K562 (cell line): ENCODE results near the gene SFMBT2. TPM values are rescaled to one million over a fixed set of nuclear protein-coding genes. Genes with fewer than 3 reads are reported as not detected.

ENCODE experiments used
- ATAC-seq: fragments of 200-7000 bp; cut with Tn5 transposase; 3 replicates; pipeline ENCODE4 v1.9.1; 2020; ENCODE audit warnings: moderate library complexity
- BruUV-seq: library from RNA; stranded (reverse); fragments of 400-500 nt; replicated peaks from 2 replicates; lab custom pipeline; 2021; lab: Mats Ljungman, UMichigan
- CTCF ChIA-PET: fragments of 300-600 bp; formaldehyde crosslinking; extraction: SDS; loops from one replicate; lab custom pipeline; 2021; ENCODE audit warnings: low intra/inter-chr PET ratio; lab: Yijun Ruan, JAX
- POLR2A ChIA-PET: fragments of 300-600, 350-650 bp; sonication (Branson Sonifier 250); formaldehyde crosslinking; extraction: SDS; loops from one replicate; lab custom pipeline; 2021; ENCODE audit warnings: antibody characterized with exemption, inconsistent platforms; lab: Yijun Ruan, JAX
- DNase-seq, 4 experiments: peaks; one replicate each; pipeline versions ENCODE4 v3.0.0 to v3.0.0-alpha.2; 2011 to 2018; ENCODE audit warnings: low spot score in 3 of 4, mixed read lengths in 3 of 4; ENCODE audit errors: extremely low read depth in 1 of 4
- FAIRE-seq: peaks from 2 replicates; lab custom pipeline; 2011; peaks lifted over from hg19 to GRCh38; lab: Jason Lieb, UNC
- H2AFZ ChIP-seq: 2 replicates; pipeline ENCODE4 v1.6.0; 2011; ENCODE audit warnings: low read depth, low read length, control low read depth, inconsistent platforms
- H3K27ac ChIP-seq: fragments of 200-600 bp; 3 replicates; pipeline ENCODE4 v1.8.0; 2011; ENCODE audit warnings: low read depth, mild to moderate bottlenecking, control low read depth, inconsistent platforms, low read length, moderate library complexity, mixed read lengths; ENCODE audit errors: extremely low read depth
- H3K27me3 ChIP-seq, 2 experiments: fragments of 300-600 bp in 1 of 2; 2 replicates in 1 of 2; 3 replicates in 1 of 2; pipeline versions ENCODE4 v1.6.0 to v1.8.0; 2011; ENCODE audit warnings: inconsistent platforms in 2 of 2, low read length in 2 of 2, mild to moderate bottlenecking in 1 of 2, mixed read lengths in 1 of 2, moderate library complexity in 1 of 2; ENCODE audit not compliant: control insufficient read depth in 2 of 2, insufficient read depth in 2 of 2
- H3K36me3 ChIP-seq: fragments of 300-600 bp; 3 replicates; pipeline ENCODE4 v1.8.0; 2011; ENCODE audit warnings: mild to moderate bottlenecking, low read length, inconsistent platforms; ENCODE audit not compliant: control insufficient read depth, insufficient read depth
- H3K4me1 ChIP-seq, 2 experiments: fragments of 200-600 bp in 1 of 2; replicated peaks in 1 of 2; 2 replicates in 1 of 2; 3 replicates in 1 of 2; pipeline versions ENCODE4 v1.5.1 to v1.8.0; 2011; ENCODE audit warnings: inconsistent platforms in 2 of 2, low read length in 2 of 2, mild to moderate bottlenecking in 1 of 2, mixed read lengths in 1 of 2, moderate library complexity in 1 of 2; ENCODE audit not compliant: control insufficient read depth in 2 of 2, insufficient read depth in 2 of 2
- H3K4me2 ChIP-seq: 2 replicates; pipeline ENCODE4 v1.6.1; 2011; ENCODE audit warnings: low read length, control low read depth, inconsistent platforms, mixed read lengths; ENCODE audit not compliant: insufficient read depth
- H3K4me3 ChIP-seq: fragments of 200-600 bp; sonication (generic), shearing (Covaris generic); 2 replicates; pipeline ENCODE4 v1.5.1; 2016; ENCODE audit warnings: control low read depth, inconsistent platforms
- H3K79me2 ChIP-seq: fragments of 200-600 bp; 3 replicates; pipeline ENCODE4 v1.8.0; 2011; ENCODE audit warnings: low read length, inconsistent platforms; ENCODE audit not compliant: control insufficient read depth, insufficient read depth
- H3K9ac ChIP-seq, 2 experiments: 2 replicates each; pipeline versions ENCODE4 v1.6.0 to v1.6.1; 2011; ENCODE audit warnings: low read depth in 2 of 2, low read length in 2 of 2, control low read depth in 1 of 2, inconsistent platforms in 1 of 2, mild to moderate bottlenecking in 1 of 2, mixed read lengths in 1 of 2; ENCODE audit not compliant: insufficient read depth in 1 of 2
- H3K9me1 ChIP-seq: one replicate; pipeline ENCODE4 v1.6.0; 2011; ENCODE audit warnings: inconsistent platforms, mild to moderate bottlenecking, low read length, moderate library complexity; ENCODE audit not compliant: control insufficient read depth, insufficient read depth
- H3K9me3 ChIP-seq: replicated peaks from 2 replicates; pipeline ENCODE4 v1.5.1; 2011; ENCODE audit warnings: low read depth, low read length, inconsistent platforms; ENCODE audit not compliant: control insufficient read depth, insufficient read depth
- H4K20me1 ChIP-seq: replicated peaks from 2 replicates; pipeline ENCODE4 v1.6.1; 2011; ENCODE audit warnings: low read length, inconsistent platforms, mixed read lengths; ENCODE audit not compliant: control insufficient read depth, insufficient read depth
- ARID2 ChIP-seq: fragments of 450-650 bp; IDR thresholded peaks from 2 replicates; pipeline ENCODE4 v1.6.1; 2017; ENCODE audit warnings: antibody characterized with exemption, mild to moderate bottlenecking
- CEBPG ChIP-seq, 3 experiments: fragments of 200-800 bp in 1 of 3; sonication (Bioruptor generic) in 1 of 3; sonication (generic) in 1 of 3; formaldehyde crosslinking in 1 of 3; IDR thresholded peaks in 2 of 3; conservative IDR thresholded peaks in 1 of 3; 2 replicates each; pipeline versions ENCODE4 v1.6.1 to v1.8.0; 2016 to 2022; ENCODE audit warnings: missing compliant biosample characterization in 2 of 3, missing genetic modification characterization in 2 of 3, mild to moderate bottlenecking in 1 of 3, missing genetic modification reagents in 1 of 3
- EWSR1 ChIP-seq: fragments of 450-650 bp; IDR thresholded peaks from 2 replicates; pipeline ENCODE4 v1.6.1; 2018; ENCODE audit warnings: borderline replicate concordance, mild to moderate bottlenecking, low read depth, moderate library complexity; ENCODE audit not compliant: partially characterized antibody
- GABPB1 ChIP-seq: sonication (generic); formaldehyde crosslinking; IDR thresholded peaks from 2 replicates; pipeline ENCODE4 v1.8.0; 2022; ENCODE audit warnings: mild to moderate bottlenecking, missing genetic modification reagents
- HNRNPL ChIP-seq: fragments of 200-400 bp; formaldehyde crosslinking; IDR thresholded peaks from 2 replicates; pipeline ENCODE4 v1.6.1; 2017; ENCODE audit warnings: low read depth, mild to moderate bottlenecking, low read length
- JUND ChIP-seq, 2 experiments: IDR thresholded peaks; 2 replicates in 1 of 2; 3 replicates in 1 of 2; pipeline ENCODE4 v1.6.1; 2011; ENCODE audit warnings: borderline replicate concordance in 2 of 2, low read depth in 2 of 2, low read length in 2 of 2, improper control_type of control experiment in 1 of 2, missing biosample characterization in 1 of 2, missing genetic modification characterization in 1 of 2, missing genetic modification reagents in 1 of 2
- MXD1 ChIP-seq: fragments of 250-450 bp; sonication (Bioruptor Pico); IDR thresholded peaks from 2 replicates; pipeline ENCODE4 v1.8.0; 2021; ENCODE audit warnings: borderline replicate concordance, mild to moderate bottlenecking, moderate library complexity; ENCODE audit not compliant: poor library complexity, severe bottlenecking
- NFE2 ChIP-seq: IDR thresholded peaks from 2 replicates; pipeline ENCODE4 v1.6.1; 2014; ENCODE audit warnings: antibody characterized with exemption, low read depth
- PPARD ChIP-seq: fragments of 250-450 bp; sonication (Bioruptor Pico); IDR thresholded peaks from 2 replicates; pipeline ENCODE4 v1.8.0; 2022; ENCODE audit warnings: inconsistent platforms, mild to moderate bottlenecking, moderate library complexity
- SMARCA4 ChIP-seq: fragments of 450-650 bp; IDR thresholded peaks from 2 replicates; pipeline ENCODE4 v1.6.1; 2016
- TCFL5 ChIP-seq: fragments of 250-450 bp; sonication (Bioruptor Pico); conservative IDR thresholded peaks from 2 replicates; pipeline ENCODE4 v1.6.1; 2021; ENCODE audit warnings: mild to moderate bottlenecking, moderate library complexity, matching md5 sums
- ZNF121 ChIP-seq: sonication (generic); formaldehyde crosslinking; conservative IDR thresholded peaks from 2 replicates; pipeline ENCODE4 v1.8.0; 2022; ENCODE audit warnings: missing genetic modification reagents
- ZNF232 ChIP-seq: sonication (generic); formaldehyde crosslinking; IDR thresholded peaks from 2 replicates; pipeline ENCODE4 v1.8.0; 2022; ENCODE audit warnings: mild to moderate bottlenecking, missing genetic modification reagents
- ZNF408 ChIP-seq: fragments of 250-450 bp; sonication (Bioruptor Pico); IDR thresholded peaks from 2 replicates; pipeline ENCODE4 v1.4.0; 2020; ENCODE audit warnings: low read depth, mild to moderate bottlenecking, moderate library complexity
- ZNF57 ChIP-seq: fragments of 450-650 bp; formaldehyde crosslinking; IDR thresholded peaks from 2 replicates; pipeline ENCODE4 v1.4.0; 2020; ENCODE audit warnings: mild to moderate bottlenecking, moderate library complexity
- ZNF609 ChIP-seq: sonication (generic); formaldehyde crosslinking; IDR thresholded peaks from 2 replicates; pipeline ENCODE4 v1.8.1; 2023; ENCODE audit warnings: missing genetic modification reagents, mild to moderate bottlenecking, borderline replicate concordance
- ZNF696 ChIP-seq: fragments of 250-450 bp; sonication (Bioruptor Pico); conservative IDR thresholded peaks from 2 replicates; pipeline ENCODE4 v1.4.0; 2020; ENCODE audit warnings: mild to moderate bottlenecking, moderate library complexity
- WGBS: fragments of 100-300 bp; shearing (Covaris generic); methylation state at CpG from one replicate; pipeline ENCODE4 v1.1.6; 2016; ENCODE audit warnings: low coverage, mixed read lengths; ENCODE audit not compliant: insufficient coverage; ENCODE audit errors: missing lambda C conversion rate; 5-methylcytosine and 5-hydroxymethylcytosine counted together
- in situ Hi-C: fragments of 300-500 bp; cut with MboI; formaldehyde crosslinking; loops from 4 replicates; pipeline ENCODE4 v1.15.0; 2018; ENCODE audit warnings: inconsistent platforms, mixed read lengths
- intact Hi-C: fragments of 100-400 bp; cut with micrococcal nuclease; formaldehyde crosslinking; loops from 2 replicates; pipeline ENCODE4 v1.14.2; 2022
- polyA plus RNA-seq, 8 experiments: library from polyadenylated mRNA; depleted of rRNA in 4 of 8; stranded (reverse) in 5 of 8; unstranded in 3 of 8; fragments of >200 nt; fragmentation: Nextera tagmentation in 2 of 8; fragmentation: Illumina TruSeq in 1 of 8; extraction: Ambion mirVana in 2 of 8; extraction: Trizol in 1 of 8; gene quantifications; 2 replicates each; pipeline versions ENCODE4 v1.2.1 to v1.2.3, GENCODE V29; 2011 to 2014; ENCODE audit warnings: inconsistent platforms in 1 of 8, missing spikeins in 1 of 8
- total RNA-seq, 7 experiments: library from RNA; depleted of rRNA in 6 of 7; stranded (reverse); fragments of >200 nt in 6 of 7; fragmentation: Illumina TruSeq in 2 of 7; extraction: Trizol in 2 of 7; gene quantifications; 2 replicates each; pipeline versions ENCODE4 v1.2.1 to v1.2.3, GENCODE V29; 2011 to 2021; ENCODE audit warnings: low replicate concordance in 1 of 7

The SFMBT2 gene
- total and polyA plus RNA-seq, 9 of the 15 experiments (the other 6 are each of a cell fraction or from before 2014, with no cell fraction given), result 1.2 to 13.6 (median 7.6) TPM

DNA sequence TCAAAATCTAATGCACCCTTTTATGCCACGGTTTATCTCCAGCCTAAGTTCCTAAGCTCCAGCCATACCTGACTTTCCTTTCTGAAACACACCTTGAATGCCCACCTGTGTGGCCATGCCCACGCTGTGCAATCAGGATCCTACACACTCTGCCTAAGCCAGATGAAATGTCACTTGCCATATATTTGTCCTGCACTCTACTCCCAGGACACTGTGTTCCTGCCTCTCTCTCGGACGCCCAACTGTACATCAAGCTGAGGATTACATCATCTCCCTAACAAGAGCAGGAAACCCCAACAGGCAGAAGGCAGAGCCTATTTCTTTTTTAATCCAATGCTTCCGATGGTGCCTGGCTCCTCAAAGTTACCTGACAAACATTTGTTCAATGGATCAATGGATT, 214.6 kb downstream of the SFMBT2 start (continued):
- TF ChIP-seq ZNF609 (CRISPR knock-in tag) (no peak), TCFL5 (CRISPR knock-in tag) (no peak), CEBPG (CRISPR knock-in tag; IDR thresholded peaks at IDR 0.05) (no peak), CEBPG (tag; conservative IDR thresholded peaks at IDR 0.05 in 1 of 2, IDR thresholded peaks at IDR 0.05 in 1 of 2) (no peak), NFE2 (no peak)

- Histone ChIP-seq H3K9ac (no peak overlapping the region), H3K36me3 (peaks cover 58% of the 10 kb centered on the region; the same call in 2 of the 3 replicates), H3K27ac (no peak overlapping the region), H3K4me2 (no peak overlapping the region), H3K27me3 (0 out of 5 replicates have a peak, but pooled peaks cover 0 to 4% of the 10 kb centered on the region in 2 experiments), H3K79me2 (no peaks in the 10 kb centered on the region), H3K4me1 (no peaks in the 10 kb centered on the region), H3K9me3 (no peaks in the 10 kb centered on the region), H3K9me1 (no peaks in the 10 kb centered on the region), H2AFZ (no peak overlapping the region), H4K20me1 (no peaks in the 10 kb centered on the region), H3K4me3 (no peak overlapping the region)
- ATAC-seq, result no peak
- WGBS, result 83% methylated on average over 6 of the region's 6 CpGs
- ChIA-PET POLR2A (no interaction called here), CTCF (no interaction called here)
- DNase-seq, result no peak
- FAIRE-seq, result no peak
- BruUV-seq, result no TSS peak
- in situ Hi-C loops (no loop called here), intact Hi-C loops (no loop called here)
- TF ChIP-seq EWSR1 (no peak), MXD1 (CRISPR knock-in tag) (no peak), PPARD (CRISPR knock-in tag) (no peak), ARID2 (no peak), ZNF696 (no peak), ZNF57 (CRISPR knock-in tag) (no peak), GABPB1 (CRISPR knock-in tag) (no peak), ZNF121 (CRISPR knock-in tag) (no peak), JUND (IDR thresholded peaks at IDR 0.05; ENCODE audit: borderline replicate concordance, low read depth, low read length) (no peak), JUND (tag; IDR thresholded peaks at IDR 0.05; ENCODE audit: borderline replicate concordance, low read depth, low read length) (no peak), ZNF232 (CRISPR knock-in tag) (no peak), ZNF408 (CRISPR knock-in tag) (no peak), SMARCA4 (no peak), HNRNPL (no peak)
Observed at GRCh38 chr10:7195118-7195517, 215.7 kb downstream of the SFMBT2 start.
